GM21447 (cell line): Measurements from ENCODE around the gene MEGF11.

Experiments used
- ATAC-seq: cut with Tn5 transposase; IDR thresholded peaks from one replicate; pipeline ENCODE4 v1.9.1; 2021; ENCODE audit not compliant: unreplicated experiment

Gene MEGF11

GRCh38 chr15:65953622-65954021 is 299.9 kb downstream of the MEGF11 start:
- ATAC-seq = no peak

- no peak for ATAC-seq
These were observed 301.0 kb downstream of the MEGF11 start for GRCh38 chr15:65952391-65953053.

- no peak for ATAC-seq
These were observed 302.5 kb downstream of the MEGF11 start for GRCh38 chr15:65951007-65951406.

GRCh38 chr15:65949491-65949890 is 304.1 kb downstream of the MEGF11 start:
- no peak for ATAC-seq

GRCh38 chr15:65949011-65949410 is 304.5 kb downstream of the MEGF11 start:
- no peak for ATAC-seq

- no peak for ATAC-seq
These were observed 305.2 kb downstream of the MEGF11 start for GRCh38 chr15:65948383-65948782.

GRCh38 chr15:65947041-65947440 is 306.5 kb downstream of the MEGF11 start:
- ATAC-seq = no peak

GRCh38 chr15:65945616-65946015 is 307.9 kb downstream of the MEGF11 start:
- ATAC-seq = no peak

GRCh38 chr15:65944404-65944803 is 309.1 kb downstream of the MEGF11 start:
- ATAC-seq = no peak

GRCh38 chr15:65942436-65942835 is 311.1 kb downstream of the MEGF11 start:
- no peak for ATAC-seq

- ATAC-seq = no peak
These were observed 313.0 kb downstream of the MEGF11 start for GRCh38 chr15:65940618-65940909.

GRCh38 chr15:65939901-65940617 is 313.5 kb downstream of the MEGF11 start:
- ATAC-seq = no peak

GRCh38 chr15:65938604-65939003 is 314.9 kb downstream of the MEGF11 start:
- no peak for ATAC-seq

- no peak for ATAC-seq
These were observed 316.1 kb downstream of the MEGF11 start for GRCh38 chr15:65937476-65937875.

- ATAC-seq = no peak
These were observed 316.5 kb downstream of the MEGF11 start for GRCh38 chr15:65937054-65937453.

- ATAC-seq = no peak
These were observed 317.3 kb downstream of the MEGF11 start for GRCh38 chr15:65936282-65936681.

GRCh38 chr15:65935391-65935790 is 318.2 kb downstream of the MEGF11 start:
- no peak for ATAC-seq

GRCh38 chr15:65931221-65931620 is 322.3 kb downstream of the MEGF11 start:
- ATAC-seq = no peak

GRCh38 chr15:65930134-65930533 is 323.4 kb downstream of the MEGF11 start:
- ATAC-seq = no peak

GRCh38 chr15:65929573-65929972 is 324.0 kb downstream of the MEGF11 start:
- ATAC-seq = no peak

- ATAC-seq = no peak
These were observed 326.0 kb downstream of the MEGF11 start for GRCh38 chr15:65927545-65927944.

- peak; percentile 65 for ATAC-seq
These were observed 326.7 kb downstream of the MEGF11 start for GRCh38 chr15:65926899-65927298.

GRCh38 chr15:65926459-65926858 is 327.1 kb downstream of the MEGF11 start:
- no peak for ATAC-seq
